Loucy (cell line): Measurements from ENCODE around the gene RPS6KA2.

Source experiments
- H2AFZ ChIP-seq: fragments of 200-600 bp; sonication (generic); 2 replicates; pipeline ENCODE4 v1.6.0; 2016; ENCODE audit warnings: antibody characterized with exemption, mild to moderate bottlenecking, low read length, moderate library complexity
- H3F3A ChIP-seq: fragments of 200-600 bp; 2 replicates; pipeline ENCODE4 v1.6.0; 2016; ENCODE audit warnings: antibody characterized with exemption, low read depth, mild to moderate bottlenecking
- H3K27me3 ChIP-seq: fragments of 200-600 bp; sonication (generic); 2 replicates; pipeline ENCODE4 v1.6.1; 2014; ENCODE audit warnings: low read length, mild to moderate bottlenecking; ENCODE audit not compliant: insufficient read depth, poor library complexity, severe bottlenecking
- H3K36me3 ChIP-seq: fragments of 200-600 bp; sonication (generic); 2 replicates; pipeline ENCODE4 v1.6.1; 2016; ENCODE audit warnings: low read length; ENCODE audit not compliant: insufficient read depth
- H3K4me1 ChIP-seq: fragments of 200-600 bp; sonication (generic); 2 replicates; pipeline ENCODE4 v1.5.1; 2014; ENCODE audit warnings: low read length, mild to moderate bottlenecking; ENCODE audit not compliant: insufficient read depth, poor library complexity, severe bottlenecking
- H3K4me2 ChIP-seq: fragments of 200-600 bp; sonication (generic); 2 replicates; pipeline ENCODE4 v1.6.0; 2014; ENCODE audit warnings: antibody characterized with exemption, low read length, low read depth, mild to moderate bottlenecking; ENCODE audit not compliant: poor library complexity, severe bottlenecking
- H3K4me3 ChIP-seq: fragments of 200-600 bp; sonication (generic); 2 replicates; pipeline ENCODE4 v1.5.1; 2014; ENCODE audit warnings: low read length, mild to moderate bottlenecking, mixed read lengths; ENCODE audit not compliant: poor library complexity, severe bottlenecking
- H3K79me2 ChIP-seq: fragments of 200-600 bp; sonication (generic); 2 replicates; pipeline ENCODE4 v1.6.1; 2014; ENCODE audit warnings: low read length; ENCODE audit not compliant: insufficient read depth
- H3K9ac ChIP-seq: fragments of 200-600 bp; sonication (generic); 2 replicates; pipeline ENCODE4 v1.6.0; 2014; ENCODE audit warnings: mild to moderate bottlenecking, low read depth, low read length, moderate library complexity; ENCODE audit not compliant: poor library complexity, severe bottlenecking
- H3K9me2 ChIP-seq: fragments of 200-600 bp; sonication (generic); replicated peaks from 2 replicates; pipeline ENCODE4 v1.6.1; 2016; ENCODE audit warnings: low read depth, low read length, mixed read lengths
- H3K9me3 ChIP-seq: fragments of 200-600 bp; sonication (generic); 2 replicates; pipeline ENCODE4 v1.6.1; 2014; ENCODE audit warnings: mild to moderate bottlenecking, antibody characterized with exemption, low read length, low read depth; ENCODE audit not compliant: insufficient read depth
- H4K20me1 ChIP-seq: fragments of 200-600 bp; sonication (generic); 2 replicates; pipeline ENCODE4 v1.6.0; 2014; ENCODE audit warnings: antibody characterized with exemption, low read length, mild to moderate bottlenecking; ENCODE audit not compliant: insufficient read depth, poor library complexity, severe bottlenecking
- CTCF ChIP-seq: fragments of 200-600 bp; sonication (generic); conservative IDR thresholded peaks from 2 replicates; pipeline ENCODE4 v1.5.1; 2014; ENCODE audit warnings: mild to moderate bottlenecking, antibody characterized with exemption, low read length
- EZH2phosphoT487 ChIP-seq: fragments of 200-600 bp; IDR thresholded peaks from 2 replicates; pipeline ENCODE4 v1.6.1; 2018; ENCODE audit warnings: antibody characterized with exemption, mild to moderate bottlenecking, moderate library complexity, borderline replicate concordance

The RPS6KA2 gene

GRCh38 chr6:166667796-166668610, 41.0 kb upstream of the RPS6KA2 start:
- Histone ChIP-seq H3K9me2 (no peaks in the 10 kb centered on the region), H3K4me3 (no peak overlapping the region), H3K4me2 (no peak overlapping the region), H3K9me3 (no peaks in the 10 kb centered on the region), H2AFZ (no peak overlapping the region), H4K20me1 (no peaks in the 10 kb centered on the region), H3K4me1 (peaks cover 18% of the 10 kb centered on the region), H3K9ac (no peak overlapping the region), H3K36me3 (no peaks in the 10 kb centered on the region), H3F3A (no peaks in the 10 kb centered on the region), H3K27me3 (no peaks in the 10 kb centered on the region), H3K79me2 (no peaks in the 10 kb centered on the region)
- TF ChIP-seq CTCF (no peak), EZH2phosphoT487 (no peak)

- no peak for TF ChIP-seq EZH2phosphoT487
- no peak for TF ChIP-seq CTCF
- Histone ChIP-seq H3K9me3 (no peaks in the 10 kb centered on the region), H3K4me3 (no peak overlapping the region), H3K9me2 (no peaks in the 10 kb centered on the region), H4K20me1 (no peaks in the 10 kb centered on the region), H3K9ac (no peak overlapping the region), H3K36me3 (no peaks in the 10 kb centered on the region), H3K27me3 (no peaks in the 10 kb centered on the region), H3K4me2 (no peak overlapping the region), H3F3A (no peaks in the 10 kb centered on the region), H3K4me1 (no peaks in the 10 kb centered on the region), H2AFZ (no peak overlapping the region), H3K79me2 (no peaks in the 10 kb centered on the region)
Observed at GRCh38 chr6:166664135-166664534, 37.1 kb upstream of the RPS6KA2 start.

- H3K4me2 ChIP-seq: no peak overlapping the region
Observed at GRCh38 chr6:166663568-166663967, 36.5 kb upstream of the RPS6KA2 start.

More at GRCh38 chr6:166663568-166663967, 36.5 kb upstream of the RPS6KA2 start:
- no peaks in the 10 kb centered on the region for H3K9me3 ChIP-seq
- no peaks in the 10 kb centered on the region for H3K27me3 ChIP-seq
- no peak overlapping the region for H3K9ac ChIP-seq
- H3K4me1 ChIP-seq: no peaks in the 10 kb centered on the region
- no peaks in the 10 kb centered on the region for H4K20me1 ChIP-seq
- TF ChIP-seq CTCF: no peak
- TF ChIP-seq EZH2phosphoT487: no peak
- no peaks in the 10 kb centered on the region for H3K79me2 ChIP-seq
- H3K9me2 ChIP-seq: no peaks in the 10 kb centered on the region
- H3K4me3 ChIP-seq: no peak overlapping the region
- H3F3A ChIP-seq: no peaks in the 10 kb centered on the region
- no peak overlapping the region for H2AFZ ChIP-seq
- no peaks in the 10 kb centered on the region for H3K36me3 ChIP-seq
